Activated CD8-positive, alpha-beta memory T cell treated with anti-CD3 and anti-CD28 coated beads, Interleukin-2, amount 10 ng/mL, durations not matched to agents 7 days and 5 days (primary cell): ENCODE measurements around the gene RAET1L. TPM values are rescaled to one million over a fixed set of nuclear protein-coding genes. Genes with fewer than 3 reads are reported as not detected.

ENCODE experiments used
- total RNA-seq, 2 experiments: library from RNA; stranded (reverse); gene quantifications; one replicate each; pipeline ENCODE4 v1.2.3, GENCODE V29; 2021

The RAET1L gene
- total RNA-seq, 2 experiments from 2014 or later = not detected

Other genes starting within 250 kb of the RAET1L start
- 1 to 10 TPM; 2.9 to 3.1 TPM for gene LRP11, start 161.2 kb downstream of the RAET1L start, total RNA-seq
- not detected for gene RAET1E, start 127.4 kb downstream of the RAET1L start, total RNA-seq
- gene RAET1G, start 102.4 kb downstream of the RAET1L start, total RNA-seq = not detected
- gene ULBP2, start 83.5 kb downstream of the RAET1L start, total RNA-seq = under 1 TPM; 0.80 to 0.99 TPM
- gene ULBP1, start 61.6 kb downstream of the RAET1L start, total RNA-seq = 1 to 10 TPM in 1 of 2 experiments, under 1 TPM in 1; 0.82 to 1.2 TPM
- 1 to 10 TPM; 1.4 to 2.1 TPM for gene ULBP3, start 43.6 kb upstream of the RAET1L start, total RNA-seq
- gene PPP1R14C, start 117.5 kb upstream of the RAET1L start, total RNA-seq = under 1 TPM in 1 of 2 experiments, not detected in 1; 0.09 TPM